GM12878 (cell line): ENCODE results near the gene SPTLC2. TPM values are rescaled to one million over a fixed set of nuclear protein-coding genes. Genes with fewer than 3 reads are reported as not detected.

Source experiments
- ATAC-seq: fragments of 200-7000 bp; cut with Tn5 transposase; 3 replicates; pipeline ENCODE4 v1.9.1; 2020; ENCODE audit warnings: mild to moderate bottlenecking, moderate library complexity
- BruUV-seq: library from RNA; stranded (reverse); fragments of 400-500 nt; replicated peaks from 2 replicates; lab custom pipeline; 2021; lab: Mats Ljungman, UMichigan
- CTCF ChIA-PET: fragments of 300-600 bp; sonication (Branson Sonifier 250); formaldehyde crosslinking; extraction: SDS; loops from one replicate; lab custom pipeline; 2021; ENCODE audit warnings: inconsistent platforms; lab: Yijun Ruan, JAX
- POLR2A ChIA-PET: fragments of 350-600 bp; formaldehyde crosslinking; extraction: SDS; loops from one replicate; lab custom pipeline; 2021; ENCODE audit warnings: inconsistent platforms; lab: Charles Lee
- RAD21 ChIA-PET: fragments of 300-600 bp; sonication (Branson Sonifier 250); formaldehyde crosslinking; loops from one replicate; lab custom pipeline; 2023; ENCODE audit warnings: antibody characterized with exemption; ENCODE audit not compliant: unreplicated experiment; lab: Charles Lee
- SMC1A ChIA-PET: fragments of 300-600 bp; sonication (Branson Sonifier 250); formaldehyde crosslinking; loops from one replicate; lab custom pipeline; 2023; ENCODE audit not compliant: unreplicated experiment, uncharacterized antibody; lab: Charles Lee
- DNase-seq: peaks from one replicate; pipeline ENCODE4 v3.0.0-alpha.2; 2011; ENCODE audit warnings: low read depth, low spot score
- FAIRE-seq: peaks from 3 replicates; lab custom pipeline; 2011; peaks lifted over from hg19 to GRCh38; lab: Jason Lieb, UNC
- H2AFZ ChIP-seq: 2 replicates; pipeline ENCODE4 v1.6.0; 2011; ENCODE audit warnings: low read depth, low read length, control low read depth; ENCODE audit not compliant: control insufficient read depth
- H3K27ac ChIP-seq: 2 replicates; pipeline ENCODE4 v1.5.1; 2011; ENCODE audit warnings: control low read depth; ENCODE audit not compliant: control insufficient read depth, insufficient read depth
- H3K27me3 ChIP-seq, 2 experiments: replicated peaks in 1 of 2; 2 replicates each; pipeline versions ENCODE4 v1.6.0 to v1.6.1; 2011; ENCODE audit warnings: low read length in 1 of 2; ENCODE audit not compliant: control insufficient read depth in 2 of 2, insufficient read depth in 2 of 2
- H3K36me3 ChIP-seq, 2 experiments: 2 replicates each; pipeline ENCODE4 v1.5.1; 2011; ENCODE audit warnings: low read length in 1 of 2; ENCODE audit not compliant: control insufficient read depth in 2 of 2, insufficient read depth in 2 of 2
- H3K4me1 ChIP-seq: 2 replicates; pipeline ENCODE4 v1.6.1; 2011; ENCODE audit warnings: mild to moderate bottlenecking, low read length, moderate library complexity, mixed read lengths; ENCODE audit not compliant: control insufficient read depth, insufficient read depth
- H3K4me2 ChIP-seq: 2 replicates; pipeline ENCODE4 v1.6.0; 2011; ENCODE audit warnings: control low read depth; ENCODE audit not compliant: control insufficient read depth, insufficient read depth
- H3K4me3 ChIP-seq: fragments of 200-600 bp; sonication (generic); 2 replicates; pipeline ENCODE4 v1.5.1; 2016
- H3K79me2 ChIP-seq: 2 replicates; pipeline ENCODE4 v1.6.0; 2011; ENCODE audit warnings: low read length; ENCODE audit not compliant: control insufficient read depth, insufficient read depth
- H3K9ac ChIP-seq: 2 replicates; pipeline ENCODE4 v1.8.0; 2011; ENCODE audit warnings: low read length, control low read depth, mixed read lengths; ENCODE audit not compliant: control insufficient read depth, insufficient read depth
- H3K9me3 ChIP-seq: replicated peaks from 3 replicates; pipeline ENCODE4 v1.5.1; 2011; ENCODE audit warnings: mild to moderate bottlenecking, low read length; ENCODE audit not compliant: control insufficient read depth, insufficient read depth
- H4K20me1 ChIP-seq: 2 replicates; pipeline ENCODE4 v1.6.0; 2011; ENCODE audit not compliant: control insufficient read depth, insufficient read depth
- NR2C2 ChIP-seq: IDR thresholded peaks from 2 replicates; pipeline ENCODE4 v1.6.1; 2011; ENCODE audit warnings: borderline replicate concordance, low read depth; ENCODE audit not compliant: control insufficient read depth, insufficient read length
- POLR2A ChIP-seq: IDR thresholded peaks from 2 replicates; pipeline ENCODE4 v1.6.1; 2011; ENCODE audit warnings: low read depth, mild to moderate bottlenecking, low read length
- RELA ChIP-seq: fragments of 450-650 bp; IDR thresholded peaks from 2 replicates; pipeline ENCODE4 v1.8.0; 2014; ENCODE audit warnings: borderline replicate concordance; ENCODE audit not compliant: partially characterized antibody
- REST ChIP-seq: IDR thresholded peaks from 2 replicates; pipeline ENCODE4 v1.6.1; 2012; ENCODE audit warnings: mild to moderate bottlenecking, low read depth, low read length
- ZBTB33 ChIP-seq: fragments of 450-650 bp; IDR thresholded peaks from 2 replicates; pipeline ENCODE4 v1.6.1; 2017; ENCODE audit warnings: mild to moderate bottlenecking
- WGBS: methylation state at CpG from one replicate; pipeline ENCODE4 v1.1.6; 2016; ENCODE audit warnings: low lambda C conversion rate; ENCODE audit not compliant: insufficient replicate concordance, insufficient coverage; ENCODE audit errors: missing lambda C conversion rate; 5-methylcytosine and 5-hydroxymethylcytosine counted together
- in situ Hi-C: fragments of 300-500 bp; cut with MboI; formaldehyde crosslinking; loops from 9 replicates; pipeline ENCODE4 v1.14.3; 2018; ENCODE audit warnings: mixed read lengths
- intact Hi-C: fragments of 100-400 bp; cut with micrococcal nuclease; formaldehyde crosslinking; loops from one replicate; pipeline ENCODE4 v1.14.2; 2022; ENCODE audit not compliant: unreplicated experiment
- polyA plus RNA-seq, 11 experiments: library from polyadenylated mRNA; depleted of rRNA in 4 of 11; unstranded in 6 of 11; stranded (reverse) in 5 of 11; fragments of >200 nt; fragmentation: Nextera tagmentation in 4 of 11; fragmentation: Illumina TruSeq in 1 of 11; extraction: Ambion mirVana in 4 of 11; extraction: Trizol in 1 of 11; gene quantifications; 1 replicate in 1 of 11; 2 replicates in 10 of 11; pipeline versions ENCODE4 v1.2.1 to v1.2.3, GENCODE V29; 2011 to 2016; ENCODE audit warnings: inconsistent platforms in 2 of 11, missing spikeins in 2 of 11, low read depth in 1 of 11
- total RNA-seq, 4 experiments: library from RNA; depleted of rRNA in 3 of 4; stranded (reverse); fragments of >200 nt in 3 of 4; fragmentation: Illumina TruSeq in 1 of 4; extraction: Trizol in 1 of 4; gene quantifications; 2 replicates each; pipeline versions ENCODE4 v1.2.1 to v1.2.3, GENCODE V29; 2013 to 2021

SPTLC2 gene
- total and polyA plus RNA-seq, 10 of the 15 experiments (the other 5 are each of a cell fraction or from before 2014, with no cell fraction given) = 6.9 to 35.1 (median 19.7) TPM

GRCh38 chr14:77509366-77509765, 107.1 kb downstream of the SPTLC2 start:
- ATAC-seq = no peak

More at GRCh38 chr14:77509366-77509765, 107.1 kb downstream of the SPTLC2 start:
- FAIRE-seq (no peak), DNase-seq (no peak)
- H3K27ac ChIP-seq = no peak overlapping the region
- CTCF ChIA-PET = no interaction called here
- peaks cover 3 to 10% of the 10 kb centered on the region in 2 experiments; a peak in 2 of 4 replicates for H3K36me3 ChIP-seq
- 72% methylated on average over 4 of the region's 4 CpGs for WGBS
- BruUV-seq = no TSS peak
- no peak overlapping the region for H2AFZ ChIP-seq
- POLR2A ChIA-PET = no interaction called here
- no peak for TF ChIP-seq ZBTB33
- TF ChIP-seq NR2C2 = no peak
- TF ChIP-seq RELA = no peak
- TF ChIP-seq REST = no peak
- no peak for TF ChIP-seq POLR2A
- H3K9ac ChIP-seq = no peak overlapping the region
- H3K9me3 ChIP-seq = no peaks in the 10 kb centered on the region
- H3K4me1 ChIP-seq = no peaks in the 10 kb centered on the region
- intact Hi-C loops = no loop called here
- SMC1A ChIA-PET = no interaction called here
- in situ Hi-C loops = no loop called here
- H3K4me3 ChIP-seq = no peak overlapping the region
- no peak overlapping the region for H3K4me2 ChIP-seq
- no peaks in the 10 kb centered on the region for H3K79me2 ChIP-seq
- RAD21 ChIA-PET = no interaction called here
- H3K27me3 ChIP-seq = no peaks in the 10 kb centered on the region
- H4K20me1 ChIP-seq = no peaks in the 10 kb centered on the region
